Calu3 (cell line): ENCODE data around the gene RETNLB. TPM values are rescaled to one million over a fixed set of nuclear protein-coding genes. Genes with fewer than 3 reads are reported as not detected.

Experiments
- BruUV-seq: library from RNA; stranded (reverse); fragments of 400-500 nt; replicated peaks from 2 replicates; lab custom pipeline; 2021; lab: Mats Ljungman, UMichigan
- CTCF ChIA-PET: fragments of 300-600 bp; sonication (Branson Sonifier 250); formaldehyde crosslinking; loops from one replicate; lab custom pipeline; 2022; ENCODE audit warnings: antibody characterized with exemption; lab: Charles Lee
- DNase-seq: peaks from one replicate; pipeline ENCODE4 v3.0.0; 2022
- H3K27ac Mint-ChIP-seq: one replicate; pipeline ENCODE4 v1.8.0; 2022; ENCODE audit warnings: mixed read lengths; ENCODE audit not compliant: unreplicated experiment
- H3K27me3 Mint-ChIP-seq: one replicate; pipeline ENCODE4 v1.8.0; 2022; ENCODE audit warnings: mixed read lengths; ENCODE audit not compliant: unreplicated experiment
- H3K36me3 Mint-ChIP-seq: one replicate; pipeline ENCODE4 v1.8.0; 2022; ENCODE audit warnings: mild to moderate bottlenecking, moderate library complexity, mixed read lengths; ENCODE audit not compliant: insufficient read depth, unreplicated experiment
- H3K4me1 Mint-ChIP-seq: one replicate; pipeline ENCODE4 v1.8.0; 2022; ENCODE audit warnings: mild to moderate bottlenecking, low read depth, mixed read lengths; ENCODE audit not compliant: unreplicated experiment
- H3K4me3 Mint-ChIP-seq: one replicate; pipeline ENCODE4 v1.8.0; 2022; ENCODE audit warnings: mild to moderate bottlenecking, low read depth, moderate library complexity, mixed read lengths; ENCODE audit not compliant: unreplicated experiment
- H3K9me3 Mint-ChIP-seq: one replicate; pipeline ENCODE4 v1.8.0; 2022; ENCODE audit warnings: low read depth, mixed read lengths; ENCODE audit not compliant: unreplicated experiment
- intact Hi-C: fragments of 100-400 bp; cut with micrococcal nuclease; formaldehyde crosslinking; loops from one replicate; pipeline ENCODE4 v1.10.0; 2022; ENCODE audit not compliant: unreplicated experiment
- total RNA-seq: library from RNA; stranded (reverse); gene quantifications from 2 replicates; pipeline ENCODE4 v1.2.3, GENCODE V29; 2022
- TF ChIP-seq, protein P1 (sequence below): fragments of 200-600 bp; IDR thresholded peaks from one replicate; pipeline ENCODE4 v1.8.0; 2022; ENCODE audit warnings: antibody characterized with exemption; ENCODE audit not compliant: unreplicated experiment

Gene RETNLB
- total RNA-seq, 1 experiment from 2014 or later = not detected

- intact Hi-C loops = no loop called here
These were observed 20.4 kb downstream of the RETNLB start for GRCh38 chr3:108736821-108737220.

DNA sequence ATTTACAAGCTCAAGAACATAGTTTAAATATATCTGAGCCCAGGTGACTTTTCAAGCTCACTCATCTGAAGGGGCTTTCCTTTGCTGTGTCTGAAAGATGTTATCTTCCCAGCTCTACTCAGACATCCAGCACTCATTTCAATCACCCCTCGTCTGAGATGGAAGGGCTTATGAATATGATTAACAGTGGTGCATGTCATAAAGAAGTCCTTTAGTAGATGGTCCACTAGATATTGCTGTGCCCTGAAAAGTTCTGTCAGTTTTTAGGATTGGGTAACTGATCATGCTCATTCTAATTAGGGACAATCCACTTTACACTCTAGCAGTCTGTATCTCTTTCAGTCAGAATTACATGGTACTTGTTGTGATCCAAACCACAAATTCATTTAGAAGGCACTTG lies 28.3 kb downstream of the RETNLB start:
- CTCF ChIA-PET = no interaction called here
- Mint-ChIP-seq H3K27me3 (peaks cover 54% of the 10 kb centered on the region), H3K27ac (no peak overlapping the region), H3K36me3 (no peaks in the 10 kb centered on the region), H3K9me3 (no peaks in the 10 kb centered on the region), H3K4me3 (no peak overlapping the region), H3K4me1 (no peaks in the 10 kb centered on the region)
- no TSS peak for BruUV-seq
- TF ChIP-seq, protein P1, sequence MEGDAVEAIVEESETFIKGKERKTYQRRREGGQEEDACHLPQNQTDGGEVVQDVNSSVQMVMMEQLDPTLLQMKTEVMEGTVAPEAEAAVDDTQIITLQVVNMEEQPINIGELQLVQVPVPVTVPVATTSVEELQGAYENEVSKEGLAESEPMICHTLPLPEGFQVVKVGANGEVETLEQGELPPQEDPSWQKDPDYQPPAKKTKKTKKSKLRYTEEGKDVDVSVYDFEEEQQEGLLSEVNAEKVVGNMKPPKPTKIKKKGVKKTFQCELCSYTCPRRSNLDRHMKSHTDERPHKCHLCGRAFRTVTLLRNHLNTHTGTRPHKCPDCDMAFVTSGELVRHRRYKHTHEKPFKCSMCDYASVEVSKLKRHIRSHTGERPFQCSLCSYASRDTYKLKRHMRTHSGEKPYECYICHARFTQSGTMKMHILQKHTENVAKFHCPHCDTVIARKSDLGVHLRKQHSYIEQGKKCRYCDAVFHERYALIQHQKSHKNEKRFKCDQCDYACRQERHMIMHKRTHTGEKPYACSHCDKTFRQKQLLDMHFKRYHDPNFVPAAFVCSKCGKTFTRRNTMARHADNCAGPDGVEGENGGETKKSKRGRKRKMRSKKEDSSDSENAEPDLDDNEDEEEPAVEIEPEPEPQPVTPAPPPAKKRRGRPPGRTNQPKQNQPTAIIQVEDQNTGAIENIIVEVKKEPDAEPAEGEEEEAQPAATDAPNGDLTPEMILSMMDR = no peak
- DNase-seq = no peak
- intact Hi-C loops = no loop called here

More at GRCh38 chr3:108736821-108737220, 20.4 kb downstream of the RETNLB start:
- Mint-ChIP-seq H3K36me3 (no peaks in the 10 kb centered on the region), H3K27me3 (peaks cover 63% of the 10 kb centered on the region), H3K4me1 (no peaks in the 10 kb centered on the region), H3K9me3 (no peaks in the 10 kb centered on the region), H3K4me3 (no peak overlapping the region), H3K27ac (no peak overlapping the region)
- no TSS peak for BruUV-seq
- TF ChIP-seq, protein P1 = no peak
- CTCF ChIA-PET = no interaction called here
- DNase-seq = no peak

- CTCF ChIA-PET = no interaction called here
- DNase-seq = no peak
- no peaks in the 10 kb centered on the region for H3K36me3 Mint-ChIP-seq
- no peaks in the 10 kb centered on the region for H3K9me3 Mint-ChIP-seq
- intact Hi-C loops = no loop called here
- H3K27me3 Mint-ChIP-seq = peaks cover 50% of the 10 kb centered on the region
- TF ChIP-seq, protein P1 = no peak
- no peaks in the 10 kb centered on the region for H3K4me1 Mint-ChIP-seq
- BruUV-seq = no TSS peak
- no peak overlapping the region for H3K4me3 Mint-ChIP-seq
- no peak overlapping the region for H3K27ac Mint-ChIP-seq
These were observed 29.1 kb downstream of the RETNLB start for GRCh38 chr3:108728105-108728504.

- Mint-ChIP-seq H3K9me3 (no peaks in the 10 kb centered on the region), H3K4me1 (no peaks in the 10 kb centered on the region), H3K27ac (no peak overlapping the region), H3K36me3 (no peaks in the 10 kb centered on the region), H3K4me3 (no peak overlapping the region), H3K27me3 (peaks cover 27% of the 10 kb centered on the region)
- TF ChIP-seq, protein P1 = no peak
- CTCF ChIA-PET = no interaction called here
- BruUV-seq = no TSS peak
- DNase-seq = no peak
- intact Hi-C loops = no loop called here
These were observed 33.1 kb downstream of the RETNLB start for GRCh38 chr3:108724101-108724500.
